NCI-H82 treated with DMSO at 0.1 percent for 48 hours (cell line): ENCODE data around the gene TCAF1.
A peak's percentile ranks its signal among the peaks of the same experiment; 100 is the strongest.

Experiments used
- DNase-seq: peaks from one replicate; lab custom pipeline; 2025; ENCODE audit not compliant: unreplicated experiment; lab: John Stamatoyannopoulos, UW

The TCAF1 gene, protein sequence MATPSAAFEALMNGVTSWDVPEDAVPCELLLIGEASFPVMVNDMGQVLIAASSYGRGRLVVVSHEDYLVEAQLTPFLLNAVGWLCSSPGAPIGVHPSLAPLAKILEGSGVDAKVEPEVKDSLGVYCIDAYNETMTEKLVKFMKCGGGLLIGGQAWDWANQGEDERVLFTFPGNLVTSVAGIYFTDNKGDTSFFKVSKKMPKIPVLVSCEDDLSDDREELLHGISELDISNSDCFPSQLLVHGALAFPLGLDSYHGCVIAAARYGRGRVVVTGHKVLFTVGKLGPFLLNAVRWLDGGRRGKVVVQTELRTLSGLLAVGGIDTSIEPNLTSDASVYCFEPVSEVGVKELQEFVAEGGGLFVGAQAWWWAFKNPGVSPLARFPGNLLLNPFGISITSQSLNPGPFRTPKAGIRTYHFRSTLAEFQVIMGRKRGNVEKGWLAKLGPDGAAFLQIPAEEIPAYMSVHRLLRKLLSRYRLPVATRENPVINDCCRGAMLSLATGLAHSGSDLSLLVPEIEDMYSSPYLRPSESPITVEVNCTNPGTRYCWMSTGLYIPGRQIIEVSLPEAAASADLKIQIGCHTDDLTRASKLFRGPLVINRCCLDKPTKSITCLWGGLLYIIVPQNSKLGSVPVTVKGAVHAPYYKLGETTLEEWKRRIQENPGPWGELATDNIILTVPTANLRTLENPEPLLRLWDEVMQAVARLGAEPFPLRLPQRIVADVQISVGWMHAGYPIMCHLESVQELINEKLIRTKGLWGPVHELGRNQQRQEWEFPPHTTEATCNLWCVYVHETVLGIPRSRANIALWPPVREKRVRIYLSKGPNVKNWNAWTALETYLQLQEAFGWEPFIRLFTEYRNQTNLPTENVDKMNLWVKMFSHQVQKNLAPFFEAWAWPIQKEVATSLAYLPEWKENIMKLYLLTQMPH

DNA sequence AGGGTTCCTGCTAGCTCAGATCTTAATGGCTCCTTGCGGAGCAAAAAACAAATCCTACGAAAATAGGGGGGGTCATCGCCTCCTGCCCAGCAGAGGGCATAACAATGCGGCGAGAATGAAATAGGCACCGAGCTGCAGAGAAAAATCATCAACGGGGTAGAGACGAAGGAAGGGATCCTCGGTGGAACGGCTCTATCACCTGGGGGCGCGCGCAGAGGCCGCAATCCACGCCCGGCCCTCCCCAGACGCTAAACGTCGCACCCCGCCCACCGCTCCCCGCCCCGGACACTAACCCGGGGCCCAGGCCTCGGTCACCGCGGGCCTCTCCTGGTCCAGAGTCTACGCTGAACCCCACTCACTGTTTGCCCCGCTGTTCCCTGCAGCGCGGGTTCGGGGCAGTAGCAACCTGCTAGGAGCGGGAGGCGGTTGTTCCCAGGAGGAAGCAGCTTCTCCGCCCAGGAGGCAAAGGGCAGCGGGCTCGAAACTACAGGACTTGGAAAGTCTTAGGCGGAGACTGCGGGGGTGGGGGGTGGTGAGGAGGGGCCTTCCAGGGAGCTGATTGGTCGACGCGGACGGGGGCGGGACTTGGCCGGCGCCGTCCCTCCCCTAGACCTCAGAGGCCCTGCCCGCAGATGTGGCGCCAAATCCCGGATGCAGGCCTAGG lies at the start of gene TCAF1:
Gene TCAF1, minus strand, starts transcription at position 509 of the 664 bp plus-strand sequence. CDS start 25,568 bp downstream, outside the sequence.
- DNase-seq = peak; percentile 78

DNA sequence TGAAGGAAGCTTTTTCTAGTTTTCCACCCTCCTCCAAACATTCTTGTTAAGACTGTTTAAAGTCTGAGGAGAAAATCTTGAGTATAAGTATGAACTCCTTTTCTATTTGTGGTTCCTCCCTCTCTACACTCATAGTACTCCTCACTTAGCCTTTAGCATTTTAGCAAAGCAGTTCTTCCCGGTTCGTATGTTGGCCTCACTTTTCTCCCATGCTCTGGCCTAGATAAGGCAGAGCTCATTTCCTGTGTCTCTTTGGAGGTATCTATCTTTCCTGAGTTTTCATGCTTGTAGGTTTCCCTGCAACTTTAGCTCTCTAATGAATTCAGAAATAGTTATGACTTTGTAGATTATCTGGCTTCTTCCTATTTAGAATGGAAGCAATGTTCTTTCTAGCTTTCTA lies 46.8 kb upstream of the TCAF1 start:
- DNase-seq = no peak

DNA sequence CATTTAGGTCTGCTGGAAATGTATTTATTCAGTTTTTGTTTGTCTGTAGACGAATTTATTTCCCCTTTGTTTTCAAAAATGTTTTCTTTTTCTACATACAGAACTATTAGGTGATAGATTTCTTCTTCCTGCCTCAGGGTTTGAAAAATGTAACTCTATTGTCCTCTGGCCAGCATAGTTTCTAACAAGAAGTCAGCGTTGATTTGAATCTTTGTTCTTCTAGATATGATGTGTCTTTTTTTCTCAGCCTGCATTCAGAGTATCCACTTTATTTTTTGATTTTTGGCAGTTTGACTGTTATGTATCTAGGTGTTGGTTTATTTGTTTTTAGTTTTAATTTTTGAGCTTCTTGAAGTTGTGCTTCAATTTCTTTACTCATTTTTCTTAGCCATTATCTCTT lies 45.1 kb upstream of the TCAF1 start:
- DNase-seq = no peak

DNA sequence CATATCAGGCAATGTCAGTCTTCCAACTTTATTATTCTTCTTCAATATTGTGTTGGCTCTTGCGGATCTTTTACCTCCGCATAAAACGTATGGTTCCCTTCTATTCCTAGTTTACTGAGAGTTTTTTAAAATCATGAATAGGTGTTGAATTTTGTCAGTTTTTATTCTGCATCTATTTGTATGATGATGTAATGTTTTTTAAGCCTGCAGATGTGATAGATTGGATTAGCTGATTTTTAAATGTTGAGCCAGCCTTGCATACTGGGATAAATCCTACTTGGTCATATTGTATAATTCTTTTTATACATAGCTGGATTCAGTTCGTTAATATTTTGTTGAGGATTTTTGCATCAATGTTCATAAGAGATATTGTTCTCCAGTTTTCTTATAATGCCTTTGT lies 43.4 kb upstream of the TCAF1 start:
- no peak for DNase-seq

DNA sequence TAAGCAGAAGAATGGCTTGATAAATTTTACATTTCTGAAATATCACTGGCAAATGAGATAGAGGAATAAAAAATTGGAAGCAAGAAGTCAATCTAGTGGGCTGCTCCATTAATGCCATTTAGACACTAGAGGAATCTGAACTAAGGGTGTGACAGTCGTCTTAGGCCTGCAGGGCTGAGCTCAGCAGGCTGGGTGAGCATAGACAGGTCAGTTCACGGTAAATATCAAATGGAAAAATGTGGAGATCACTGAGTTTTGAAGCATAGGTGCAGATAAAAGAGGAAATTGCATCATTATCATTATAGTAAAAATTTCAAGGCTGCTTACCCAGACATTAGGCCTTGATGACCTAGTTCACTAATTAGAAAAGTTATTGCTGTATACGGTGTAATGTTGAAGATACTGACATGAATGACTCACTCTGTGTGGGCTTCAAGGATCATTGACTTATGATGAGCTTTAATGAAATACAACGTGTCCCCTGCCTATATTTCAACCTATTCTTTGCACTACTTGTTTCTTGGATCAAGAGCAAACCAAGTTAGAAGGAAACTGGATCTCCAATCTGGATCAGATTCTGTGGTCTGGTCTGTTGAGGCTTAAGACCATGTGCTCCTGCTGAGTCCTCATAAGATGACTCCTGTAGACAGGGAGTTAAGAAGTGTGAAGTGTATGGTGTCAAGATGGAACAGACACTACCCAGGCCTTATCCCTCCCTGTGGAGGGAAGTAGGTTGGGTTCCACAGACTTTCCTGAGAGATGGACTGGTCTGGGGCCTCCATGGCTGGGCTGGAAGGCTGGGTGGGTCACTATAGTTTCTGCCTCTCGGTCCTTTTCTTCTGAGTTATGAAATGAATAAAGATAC lies 36.6 kb upstream of the TCAF1 start:
- no peak for DNase-seq

DNA sequence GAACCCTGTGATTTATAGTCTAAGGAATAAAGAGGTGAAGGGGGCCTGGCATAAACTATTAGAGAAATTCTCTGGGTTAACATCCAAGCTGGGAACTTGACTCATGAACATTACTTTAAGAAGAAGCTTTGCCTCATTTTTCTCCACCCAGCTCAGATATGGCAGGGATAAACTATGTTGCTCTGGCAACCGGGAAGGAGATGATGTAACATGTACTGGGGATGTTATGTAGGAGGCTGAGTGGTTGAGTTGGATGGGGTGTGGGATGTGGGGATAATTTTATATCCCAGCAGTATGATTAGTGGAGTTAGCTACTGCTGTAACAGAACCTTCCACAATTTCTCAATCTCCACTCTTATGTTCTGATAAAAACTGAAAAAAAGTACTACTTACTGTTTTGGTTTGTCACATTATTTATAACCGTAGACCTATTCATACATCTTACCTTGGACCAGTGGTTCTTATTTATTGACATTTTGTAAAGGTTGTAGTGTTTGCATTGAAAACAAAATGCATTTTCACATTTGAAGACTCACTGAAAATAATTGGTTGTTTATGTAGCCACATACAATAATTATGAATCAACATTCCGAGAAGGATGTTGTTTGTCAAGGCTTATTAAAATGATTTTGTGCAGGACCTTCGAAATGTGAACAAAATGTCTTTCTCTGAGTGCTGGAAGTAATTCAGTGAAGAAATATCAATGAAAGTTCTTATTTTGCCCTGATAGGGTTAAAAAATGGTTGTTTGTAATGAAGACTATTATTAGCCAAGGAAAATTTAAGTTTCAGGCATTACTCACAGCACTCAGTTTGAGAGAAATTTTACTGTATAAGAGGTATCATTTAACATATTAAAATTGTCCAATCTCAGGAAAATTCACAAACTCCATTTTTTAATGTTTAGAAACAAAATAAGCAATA lies 34.4 kb upstream of the TCAF1 start:
- DNase-seq = no peak

DNA sequence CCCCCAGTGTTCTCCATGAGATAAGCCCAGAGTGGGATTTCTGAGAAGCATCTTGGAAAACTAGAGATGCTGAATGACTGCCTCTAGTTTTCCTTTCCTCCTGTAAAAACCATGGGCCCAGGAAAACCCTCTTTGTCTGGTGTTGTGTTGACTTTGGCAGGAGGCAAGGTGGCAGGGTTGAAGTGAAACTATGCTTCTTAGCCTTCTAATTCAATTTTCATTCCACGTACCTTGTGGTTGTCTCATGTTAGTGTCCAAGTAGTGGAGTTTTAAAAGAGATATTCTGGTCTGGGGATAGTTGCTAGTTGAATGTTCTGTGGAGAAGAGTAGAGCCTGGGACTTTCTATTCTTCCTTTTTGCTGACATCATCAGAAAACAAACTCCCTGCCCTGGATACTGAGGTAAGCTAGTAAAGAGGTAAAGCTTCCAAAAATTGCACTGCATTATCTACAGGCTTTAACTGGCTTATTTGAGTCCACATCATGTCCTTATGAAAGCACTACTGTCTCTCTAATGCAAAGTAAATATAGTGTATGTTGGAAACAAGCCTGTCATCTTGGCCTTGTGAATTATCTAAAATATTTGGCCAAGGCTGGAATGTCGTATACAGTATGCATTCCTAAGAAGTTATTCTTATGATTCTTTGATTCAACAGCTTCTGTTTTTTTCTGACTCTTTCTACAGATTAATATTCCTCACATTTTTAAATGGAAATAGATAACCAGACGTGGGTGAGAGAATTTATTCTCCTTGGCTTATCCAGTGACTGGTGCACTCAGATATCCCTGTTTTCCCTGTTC lies 32.8 kb upstream of the TCAF1 start, which contains the start of gene OR2F2:
Gene OR2F2, plus strand, starts transcription at position 708 of the 800 bp plus-strand sequence. Its CDS starts 0 bp downstream, at position 708.
- DNase-seq = no peak

DNA sequence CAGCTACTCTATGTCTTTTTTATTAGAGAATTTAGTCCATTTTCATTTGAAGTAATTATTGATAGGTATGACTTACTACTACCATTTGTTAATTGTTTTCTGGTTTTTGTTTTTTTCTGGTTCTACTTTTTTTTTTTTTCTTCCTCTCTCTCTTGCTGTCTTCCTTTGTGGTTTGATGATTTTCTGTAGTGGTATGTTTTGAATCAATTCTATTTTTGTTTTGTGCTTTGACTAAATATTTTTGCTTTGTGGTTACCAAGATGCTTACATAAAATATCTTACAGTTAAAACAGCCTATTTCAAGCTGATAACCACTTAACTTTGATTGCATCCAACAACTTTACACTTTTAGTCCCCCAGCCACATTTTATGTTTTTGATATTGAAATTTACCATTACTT lies 29.8 kb upstream of the TCAF1 start:
- no peak for DNase-seq

DNA sequence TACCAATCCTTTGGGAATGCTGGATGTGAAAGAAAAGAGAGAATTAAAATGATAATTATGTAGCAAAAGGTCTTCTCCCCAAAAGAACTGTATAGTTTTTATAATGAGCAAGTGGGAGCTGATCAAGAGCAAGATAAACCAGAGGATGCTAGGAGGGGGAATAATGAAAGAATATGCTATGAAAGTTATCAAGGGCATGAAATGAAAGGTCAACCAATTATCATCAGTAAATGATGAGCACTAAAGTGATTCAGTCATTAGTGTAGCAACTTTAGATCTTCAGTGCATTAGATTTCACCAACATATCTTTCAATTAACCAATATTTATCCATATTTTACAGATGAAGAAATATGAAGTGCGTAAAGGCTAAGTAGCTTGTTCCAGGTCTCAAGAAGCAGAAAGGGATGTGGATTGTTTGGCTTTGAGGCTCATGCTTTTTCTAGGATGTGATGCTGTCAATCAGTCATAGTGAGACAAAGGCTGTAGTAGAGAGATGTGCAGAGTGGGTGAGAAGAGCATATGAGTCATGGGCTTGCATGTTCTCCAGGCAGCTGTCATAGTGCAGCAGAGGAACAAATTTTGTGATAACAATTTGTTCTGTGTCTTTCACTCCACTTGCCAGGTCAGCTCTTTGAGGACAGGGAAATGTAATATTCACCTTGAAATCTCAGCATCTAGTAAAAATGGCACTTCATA lies 27.4 kb upstream of the TCAF1 start:
- DNase-seq = no peak

DNA sequence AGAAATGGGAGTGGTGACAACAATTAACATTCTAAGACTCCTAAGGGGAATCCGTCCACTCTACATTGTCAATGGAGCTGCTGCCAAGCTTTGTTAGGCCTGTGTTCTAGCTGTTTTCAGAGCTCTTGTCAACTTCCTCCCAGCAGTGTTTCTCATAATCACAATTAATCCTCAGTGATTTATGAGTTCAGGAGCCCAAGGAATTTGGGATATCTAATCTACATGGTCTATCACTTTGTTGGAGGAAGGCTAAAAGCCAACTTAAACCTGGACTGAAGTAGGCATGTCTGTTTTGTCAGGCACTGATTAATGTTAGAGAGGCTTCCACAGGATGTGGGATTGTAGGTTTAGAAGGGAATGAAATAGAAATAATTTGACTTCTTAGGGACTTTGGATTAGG lies 22.9 kb upstream of the TCAF1 start:
- no peak for DNase-seq

DNA sequence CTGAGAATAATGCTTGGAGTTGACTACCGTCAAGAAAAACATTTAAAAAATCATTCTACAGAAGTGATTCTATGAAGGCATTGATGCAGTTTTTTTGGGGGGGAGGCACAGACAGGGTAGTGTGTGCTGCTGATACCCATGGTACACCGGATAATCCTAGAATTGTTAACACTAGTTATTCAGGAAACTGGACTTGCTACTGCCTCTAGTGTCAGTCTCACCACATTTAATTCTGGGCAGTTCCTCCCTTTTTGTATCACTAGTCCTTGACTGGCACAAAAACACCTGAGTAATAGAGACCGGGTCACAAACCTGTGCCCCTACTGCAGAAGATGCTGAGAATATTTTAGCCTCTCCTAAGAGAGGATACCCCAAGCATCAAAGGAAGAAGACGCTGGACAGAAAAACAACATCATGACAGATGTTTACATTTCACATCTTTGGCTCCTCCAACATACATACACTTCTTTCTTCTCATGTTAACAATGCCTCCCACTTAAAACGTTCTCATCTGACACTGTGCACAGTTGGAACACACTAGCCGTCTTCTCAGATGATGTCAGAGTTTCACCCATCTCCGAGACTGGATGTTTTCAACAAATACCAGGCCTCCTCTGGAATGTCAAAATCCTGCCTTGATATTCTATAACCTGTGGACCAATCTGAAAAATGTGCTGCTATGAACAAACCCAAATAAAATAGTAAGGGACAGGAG lies 13.1 kb upstream of the TCAF1 start:
- no peak for DNase-seq

DNA sequence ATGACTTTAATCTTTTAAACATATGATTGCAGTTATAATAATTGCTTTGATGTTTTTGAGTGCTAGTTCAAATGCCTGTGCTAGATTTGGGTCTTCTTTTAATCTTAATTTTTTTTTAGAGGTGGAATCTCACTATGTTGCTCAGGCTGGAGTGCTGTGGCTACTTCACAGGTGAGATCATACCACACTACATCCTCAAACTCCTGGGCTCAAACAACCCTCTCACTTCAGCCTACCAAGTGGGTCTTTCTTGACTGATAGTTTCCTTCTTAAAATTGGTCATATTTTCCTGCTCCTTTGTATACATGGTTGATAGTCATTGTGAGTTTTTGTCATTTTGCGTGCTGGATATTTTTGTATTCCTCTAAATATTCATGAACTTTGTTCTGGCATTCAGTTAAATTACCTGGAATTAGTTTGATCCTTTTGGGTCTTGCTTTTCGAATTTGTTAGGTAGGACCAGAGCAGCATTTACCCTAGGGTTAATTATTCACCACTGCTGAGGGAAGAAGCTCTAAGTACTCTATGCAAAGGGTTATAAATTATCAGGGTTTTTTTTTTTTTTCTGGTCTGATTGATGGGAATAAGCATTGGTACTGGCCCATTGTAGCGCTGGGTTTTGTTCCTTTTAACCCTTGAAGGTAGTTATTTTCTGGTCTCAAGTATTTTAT lies 12.1 kb upstream of the TCAF1 start:
- DNase-seq = no peak

DNA sequence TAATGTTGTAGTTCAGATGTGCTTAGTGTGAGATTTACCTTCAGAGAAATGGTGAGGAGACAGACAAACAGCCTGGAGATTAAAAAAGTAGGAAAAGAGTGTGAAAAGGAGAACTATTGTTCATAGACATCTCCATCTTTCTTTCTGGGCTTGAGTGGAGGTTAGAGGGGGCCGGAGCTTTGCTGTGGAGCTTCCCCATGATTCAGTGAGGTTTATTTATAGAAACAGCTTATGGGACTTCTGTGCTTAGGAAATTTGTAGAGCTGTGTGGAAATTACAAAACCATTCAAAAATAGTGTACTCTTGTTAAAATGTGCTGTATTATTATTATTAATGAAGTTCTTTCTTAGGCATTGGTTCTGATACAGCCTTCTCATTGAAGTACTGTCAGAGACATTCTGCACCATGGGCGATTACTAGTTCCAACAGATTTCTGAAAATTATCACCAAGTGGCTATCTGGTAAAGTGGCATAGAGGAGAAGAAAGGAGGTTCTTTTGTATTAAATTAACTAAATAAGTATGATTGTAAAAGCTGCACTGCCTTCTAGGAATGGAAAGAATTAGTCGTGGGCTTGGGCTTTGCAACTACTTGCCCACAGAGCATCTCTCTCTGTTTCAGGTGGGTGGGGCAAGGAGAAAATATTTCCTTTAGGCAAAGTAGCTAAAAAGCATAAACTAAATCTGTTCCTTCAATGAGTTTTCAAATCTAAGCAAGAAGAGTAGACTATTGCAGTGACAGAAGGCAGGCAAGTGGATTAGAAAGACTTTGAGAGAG lies 8.7 kb upstream of the TCAF1 start:
- DNase-seq = no peak

DNA sequence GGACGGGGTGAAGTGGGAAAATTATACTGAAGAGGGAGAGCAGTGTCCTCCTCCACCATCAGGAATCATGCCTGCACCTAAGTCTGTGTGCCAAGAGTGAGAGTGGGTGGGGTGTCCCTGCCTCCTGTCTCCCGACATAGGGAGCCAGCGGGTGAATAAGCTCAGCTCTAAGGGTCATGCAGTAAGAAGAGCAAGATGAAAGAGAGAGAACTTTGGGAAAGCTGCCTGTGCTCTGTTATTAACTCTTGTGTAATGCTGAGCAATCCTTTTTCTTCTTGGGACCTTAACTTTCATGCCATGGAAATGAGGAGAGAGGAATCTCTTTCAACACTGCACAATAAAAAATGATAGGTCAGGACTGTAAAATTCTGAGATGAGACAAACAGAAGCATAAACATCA lies 7.9 kb upstream of the TCAF1 start:
- no peak for DNase-seq

DNA sequence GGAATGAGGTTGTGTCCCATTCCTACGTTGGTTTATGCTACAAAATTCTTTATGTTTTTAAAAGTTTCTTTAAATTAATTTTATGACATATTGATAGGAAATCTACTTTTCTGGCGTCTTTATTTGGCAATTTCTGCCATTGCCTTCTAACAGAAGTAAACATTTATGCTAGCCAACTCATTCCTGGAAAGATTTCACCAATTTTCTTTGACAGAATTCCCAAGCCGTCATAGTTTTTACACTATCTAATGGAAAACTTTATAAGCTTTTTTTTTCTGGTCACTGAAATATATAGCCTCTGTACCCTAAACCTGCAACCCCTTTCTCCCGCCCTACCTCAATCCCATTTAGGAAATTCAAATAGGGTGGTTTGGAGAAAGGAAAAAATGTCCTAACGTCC lies 6.1 kb upstream of the TCAF1 start:
- DNase-seq = no peak

DNA sequence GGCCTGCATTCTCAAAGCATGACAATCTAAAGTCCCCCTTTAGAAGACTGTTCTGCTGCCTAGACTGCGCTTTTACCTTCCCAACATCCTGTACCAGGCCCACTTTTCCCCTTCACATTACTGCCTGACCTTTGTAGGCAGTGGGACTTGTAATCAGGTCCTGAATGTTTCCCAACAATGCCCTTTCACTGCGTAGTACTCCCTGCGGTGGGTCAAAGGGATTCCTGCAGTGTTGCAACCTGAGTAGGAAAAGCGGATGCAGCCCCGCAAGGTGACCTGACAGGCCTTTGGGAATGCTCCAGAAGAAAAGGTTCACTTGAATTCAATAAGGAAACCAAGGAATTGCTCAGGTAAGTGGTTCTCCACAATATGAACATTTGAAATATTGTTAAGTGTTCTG lies 4.9 kb upstream of the TCAF1 start:
- DNase-seq = no peak
